Stimulated activated CD8-positive, alpha-beta memory T cell treated with anti-CD3 and anti-CD28 coated beads, Interleukin-4, amount 100 ng/mL, for 1 hour (primary cell): ENCODE results near the gene CST6.
"Not testable (repeated sequence)": the region's sequence is repeated elsewhere in the genome, so short reads cannot be mapped to it uniquely, and the experiment has no call there.

Experiments used
- DNase-seq, 2 donors: peaks; one replicate each; pipeline ENCODE4 v3.0.0-alpha.2; 2020; ENCODE audit warnings: low read depth in 2 of 2, low spot score in 1 of 2

Gene CST6

DNA sequence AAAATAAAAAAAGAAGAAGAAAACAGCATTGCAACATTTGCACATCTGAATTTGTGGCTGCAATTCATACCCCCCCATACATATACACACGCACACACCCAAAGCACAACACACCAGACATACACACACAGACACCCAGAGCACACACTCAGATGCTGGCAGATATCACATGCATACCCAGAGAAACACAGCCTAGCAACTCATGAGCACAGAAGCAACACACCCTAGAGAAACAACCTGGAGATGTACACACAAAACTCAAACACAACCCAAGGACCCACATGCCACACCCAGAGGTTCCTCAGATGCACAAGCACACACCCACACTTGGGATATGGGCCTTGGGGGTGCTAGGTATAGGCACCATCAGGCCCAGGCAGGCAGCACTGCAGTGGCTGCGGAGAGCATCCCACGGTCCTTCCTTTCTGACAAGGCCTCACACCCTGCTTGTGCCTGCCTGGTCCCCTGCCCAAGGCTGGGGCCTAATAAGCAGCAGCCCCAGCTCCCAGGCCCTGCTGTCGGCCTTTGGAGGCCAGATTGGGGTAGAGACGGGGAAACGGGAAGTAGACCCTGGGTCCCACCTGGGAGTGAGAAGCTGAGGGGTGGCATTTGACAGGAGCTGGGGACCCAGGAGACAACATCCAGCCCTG lies 3.1 kb downstream of the CST6 start:
- DNase-seq, result no peak

DNA sequence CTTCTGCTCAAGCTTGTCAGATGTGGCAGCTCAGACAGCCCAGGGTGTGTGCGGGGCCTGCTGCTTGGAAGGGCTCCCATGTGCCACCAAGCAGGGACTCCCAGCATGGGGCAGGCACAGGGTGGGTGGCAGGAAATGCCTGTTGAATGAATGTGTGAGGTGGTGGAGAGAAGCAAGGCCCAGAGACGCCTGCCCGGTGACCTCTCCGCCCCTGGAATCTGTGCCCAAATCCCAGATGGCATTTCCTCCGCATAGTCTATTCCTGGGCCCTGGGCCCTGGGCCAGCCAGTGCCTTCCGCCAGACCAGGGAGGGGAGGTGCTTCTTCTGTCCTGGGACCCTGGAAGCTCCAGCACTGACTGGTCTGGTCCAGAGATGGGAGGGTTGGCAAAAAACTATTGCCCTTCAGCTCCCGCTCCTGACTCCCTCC lies 3.7 kb downstream of the CST6 start:
- no peak for DNase-seq

DNA sequence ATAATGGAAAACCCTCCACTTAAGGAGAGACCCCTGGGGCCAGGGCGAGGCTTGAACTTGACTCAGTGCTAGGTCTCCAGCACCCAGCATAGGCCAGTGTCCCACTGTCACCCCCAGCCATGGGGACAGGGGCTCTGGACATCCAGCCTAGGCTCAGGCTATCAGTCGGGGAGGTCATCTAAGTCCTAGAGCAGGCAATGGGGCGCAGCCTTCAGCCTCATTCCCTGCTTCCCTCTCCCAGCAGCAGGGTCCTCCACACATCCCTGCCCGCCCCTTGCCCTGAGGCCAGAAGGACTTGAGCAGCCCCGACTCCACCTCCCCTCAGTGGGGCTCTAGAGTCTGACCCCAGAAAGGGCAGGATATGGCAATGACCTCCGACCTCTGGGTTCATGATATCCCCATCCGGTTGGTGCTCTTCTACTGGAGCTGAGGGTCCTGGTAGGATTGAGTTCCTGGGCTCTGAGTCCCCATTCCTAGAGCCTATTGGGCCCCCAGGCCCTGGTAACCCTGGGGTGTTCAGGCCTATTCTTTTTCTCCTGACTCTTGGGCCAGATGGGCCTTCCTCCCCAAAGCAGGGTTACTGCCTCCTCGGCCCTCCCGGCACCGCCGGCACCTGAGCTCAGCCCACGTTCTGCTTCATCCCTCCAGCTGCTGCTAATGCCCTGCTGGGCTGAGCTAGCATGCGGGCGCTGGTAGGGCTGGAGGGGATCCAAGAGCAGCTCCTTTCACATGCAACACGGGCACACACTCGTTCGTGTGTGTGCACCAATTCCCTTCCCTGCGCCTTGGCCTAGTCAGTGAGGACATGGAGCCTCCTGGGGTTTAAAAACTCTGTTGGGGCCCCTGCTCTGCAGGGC lies 4.4 kb downstream of the CST6 start:
- no peak for DNase-seq

DNA sequence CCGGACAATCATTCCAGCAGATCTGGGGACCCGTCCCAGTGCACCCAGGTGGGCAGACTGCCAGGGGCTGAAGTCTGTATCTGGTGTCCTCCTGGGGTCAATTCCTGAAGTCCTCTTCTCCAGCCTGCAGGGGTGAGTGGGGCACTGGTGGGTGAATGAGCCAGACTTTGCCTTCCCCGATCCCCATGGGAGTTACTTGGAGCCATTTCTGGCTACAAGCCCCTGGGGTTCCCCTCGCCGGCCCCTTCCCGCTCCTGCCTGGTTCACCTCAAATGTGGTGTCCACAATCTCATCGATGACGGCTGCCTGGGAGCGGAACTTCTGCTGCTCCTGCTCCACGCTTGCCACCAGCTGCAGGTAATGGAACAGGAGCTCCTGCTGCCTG lies 5.0 kb downstream of the CST6 start:
- no peak for DNase-seq

DNA sequence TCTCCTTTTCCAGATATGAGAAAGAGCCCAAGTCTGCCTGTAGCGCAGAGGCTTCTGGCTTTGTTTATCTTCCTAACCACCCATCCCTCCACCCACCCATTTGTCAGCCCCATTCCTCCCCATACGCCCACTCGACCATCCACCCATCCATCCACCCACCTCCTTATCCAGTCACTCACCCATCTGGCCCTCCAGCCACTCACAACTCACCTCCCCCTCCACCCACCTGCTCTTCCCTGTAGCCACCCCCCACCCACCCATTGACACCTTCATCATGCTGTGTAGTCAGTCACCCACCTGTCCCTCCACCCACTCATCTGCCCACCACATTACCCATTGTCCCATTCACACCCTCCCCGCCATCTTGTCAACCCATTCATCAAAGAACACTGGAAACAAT lies 5.5 kb downstream of the CST6 start:
- DNase-seq, result no peak

DNA sequence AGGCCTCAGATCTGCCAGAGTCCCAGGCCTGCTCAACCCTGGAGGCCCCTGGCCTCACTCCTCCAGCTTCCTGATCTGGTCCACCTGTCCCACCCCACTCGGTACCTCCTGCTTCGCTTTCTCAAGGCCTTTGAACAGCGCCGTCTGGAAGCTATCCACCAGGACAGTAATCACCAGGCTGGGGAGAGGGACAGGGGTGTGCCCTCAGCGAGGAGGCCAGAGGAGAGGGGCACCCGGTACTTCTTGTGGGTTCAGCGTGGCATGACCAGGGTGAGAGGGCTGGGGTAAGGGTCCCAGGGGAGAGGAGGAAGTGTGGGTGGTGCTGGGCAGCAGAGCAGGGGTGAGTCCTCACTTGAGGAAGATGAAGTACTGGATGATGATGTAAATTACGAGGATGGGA lies 8.4 kb downstream of the CST6 start:
- no peak for DNase-seq

DNA sequence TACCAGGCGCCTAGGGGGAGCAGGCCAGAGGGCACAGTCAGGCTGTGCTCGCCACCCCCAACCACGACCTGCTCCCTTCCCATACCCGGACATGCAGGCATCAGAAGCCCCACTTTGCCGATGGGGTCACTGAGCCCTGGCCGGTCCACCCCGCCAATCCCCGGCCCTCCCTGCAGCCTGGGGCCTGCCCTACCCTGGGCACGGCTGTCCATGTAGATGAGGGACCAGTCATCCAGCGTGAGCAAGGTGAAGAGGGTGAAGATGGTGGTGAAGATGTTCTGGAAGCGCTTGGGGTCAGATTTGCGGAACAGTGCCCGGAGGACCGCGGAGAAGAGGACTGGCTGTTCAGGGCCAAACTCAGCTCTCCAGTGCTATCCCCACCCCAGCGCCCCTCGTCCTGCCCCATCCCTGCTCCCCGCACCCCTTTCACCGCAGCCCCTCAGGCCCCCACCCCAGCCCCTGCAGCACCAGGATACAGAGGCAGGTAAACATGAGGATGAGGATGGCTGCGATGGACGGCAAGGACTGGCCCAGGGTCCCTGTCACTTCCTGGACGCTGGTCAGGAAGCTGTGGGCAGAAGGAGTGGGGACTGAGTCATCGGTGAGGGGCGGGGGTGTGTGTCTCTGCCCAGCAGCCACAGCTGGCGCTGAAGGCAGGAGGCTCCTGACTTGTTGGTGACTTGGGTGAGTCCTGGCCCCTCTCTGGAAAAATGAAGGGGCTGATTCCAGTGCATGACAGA lies 9.0 kb downstream of the CST6 start:
- DNase-seq, result no peak

DNA sequence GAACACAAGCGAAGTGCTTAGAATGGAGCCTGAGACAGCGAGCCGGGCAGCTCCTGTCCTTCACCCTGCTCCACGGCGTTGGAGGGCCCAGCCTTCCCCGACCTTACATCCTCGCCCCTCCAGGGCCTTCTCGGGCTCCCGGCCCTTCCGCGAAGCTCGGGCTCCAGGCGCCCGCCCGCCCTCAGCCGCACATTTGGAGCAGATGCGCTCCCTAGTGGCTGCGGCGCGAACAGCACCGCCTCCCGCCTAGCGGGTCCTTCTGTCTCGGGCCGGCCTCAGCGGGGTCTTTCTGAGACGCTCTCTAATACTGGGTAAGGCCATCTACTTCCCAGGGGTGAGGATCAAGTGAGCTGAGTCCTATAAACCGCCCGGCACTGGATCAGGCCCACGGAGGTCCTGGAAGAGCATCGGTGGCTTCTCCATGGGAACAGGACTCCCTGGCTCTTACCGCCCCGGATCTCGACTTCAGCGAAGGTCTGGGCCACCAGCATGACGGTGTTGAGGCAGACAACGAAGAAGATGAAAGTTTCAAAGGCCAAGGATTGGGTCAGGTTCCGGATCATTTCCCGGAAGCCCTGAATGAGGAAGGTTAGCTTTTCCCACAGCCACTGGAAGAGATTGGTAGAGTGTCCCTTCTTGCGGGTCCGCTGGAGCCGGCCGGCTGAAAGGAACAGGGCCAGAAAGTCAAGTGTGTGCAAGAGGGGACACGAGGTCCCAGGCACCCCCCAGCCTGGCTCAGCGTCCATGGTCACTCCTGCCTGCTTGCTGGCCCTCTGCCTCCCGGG lies 10.8 kb downstream of the CST6 start:
- DNase-seq, result peak; percentile 46 to 56

DNA sequence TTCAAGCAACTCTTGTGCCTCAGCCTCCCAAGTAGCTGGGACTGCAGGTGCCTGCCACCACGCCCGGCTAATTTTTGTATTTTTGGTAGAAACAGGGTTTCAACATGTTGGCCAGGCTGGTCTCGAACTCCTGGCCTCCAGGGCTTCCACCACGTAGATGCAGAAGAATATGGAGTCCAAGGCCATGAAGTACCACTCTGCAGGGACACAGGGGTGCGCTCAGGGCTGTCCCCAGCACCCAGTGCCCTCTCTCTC lies 11.3 kb downstream of the CST6 start:
- DNase-seq, result not testable (repeated sequence)

DNA sequence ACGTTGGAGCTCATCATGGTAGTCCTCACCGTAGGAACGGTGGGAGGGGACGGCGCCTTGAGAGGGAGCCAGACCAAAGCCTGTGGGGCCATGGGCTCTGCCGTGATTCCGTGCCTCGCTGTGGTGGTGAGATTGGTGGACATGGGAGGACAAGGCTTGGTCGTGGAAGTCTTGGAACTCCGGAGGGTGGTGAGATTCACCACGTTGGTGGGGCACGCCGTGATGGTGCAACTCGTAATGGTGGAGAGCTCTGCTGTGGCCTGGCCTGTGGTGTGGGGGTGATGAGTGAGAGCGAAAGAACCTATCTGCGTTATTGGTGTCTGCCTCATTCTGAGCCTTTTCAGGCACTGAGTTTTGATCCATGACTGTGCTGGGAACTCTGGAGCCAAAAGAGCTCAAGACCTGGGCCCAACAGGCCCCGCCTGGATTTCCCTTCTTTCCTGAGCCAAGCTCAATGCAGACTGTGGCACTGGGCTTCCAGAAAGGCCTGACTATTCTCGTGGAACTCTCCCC lies 14.3 kb downstream of the CST6 start, which contains the start of gene CATSPER1:
Gene CATSPER1 (minus strand): TSS at position 463 of the 513 bp plus-strand sequence. CDS start 100 bp downstream, at position 363.
- no peak for DNase-seq

DNA sequence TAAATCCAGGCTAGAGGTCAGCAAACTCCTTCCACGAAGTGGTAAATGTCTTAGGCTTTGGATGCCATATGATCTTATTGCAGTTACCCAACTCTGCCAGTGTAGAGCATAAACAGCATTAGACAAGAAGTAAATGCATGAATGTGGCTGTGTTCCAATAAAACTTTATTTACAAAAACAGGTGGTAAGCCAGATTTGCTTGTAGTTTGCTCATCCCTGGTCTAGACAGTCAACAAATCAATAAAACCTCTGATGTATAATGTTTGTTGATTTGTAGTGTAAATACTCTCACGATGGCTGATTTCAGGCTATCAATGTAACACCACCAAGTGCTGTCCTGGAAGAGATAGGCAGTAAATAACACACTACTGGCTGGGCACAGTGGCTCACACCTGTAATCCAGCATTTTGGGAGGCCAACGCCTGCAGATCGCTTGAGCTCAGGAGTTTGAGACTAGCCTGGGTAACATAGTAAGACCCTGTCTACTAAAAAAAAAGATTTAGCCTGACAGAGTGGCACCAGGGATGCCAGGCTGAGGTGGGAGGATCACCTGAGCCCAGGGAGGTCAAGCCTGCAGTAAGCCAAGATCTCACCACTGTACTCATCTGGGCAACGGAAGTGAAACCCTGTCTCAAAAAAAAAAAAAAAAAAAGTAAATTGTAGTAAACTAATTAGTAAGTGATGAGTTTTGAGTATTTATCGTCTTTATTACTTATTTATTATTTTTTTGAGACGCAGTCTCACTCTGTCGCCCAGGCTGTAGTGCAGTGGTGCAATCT lies 21.3 kb downstream of the CST6 start:
- no peak for DNase-seq

DNA sequence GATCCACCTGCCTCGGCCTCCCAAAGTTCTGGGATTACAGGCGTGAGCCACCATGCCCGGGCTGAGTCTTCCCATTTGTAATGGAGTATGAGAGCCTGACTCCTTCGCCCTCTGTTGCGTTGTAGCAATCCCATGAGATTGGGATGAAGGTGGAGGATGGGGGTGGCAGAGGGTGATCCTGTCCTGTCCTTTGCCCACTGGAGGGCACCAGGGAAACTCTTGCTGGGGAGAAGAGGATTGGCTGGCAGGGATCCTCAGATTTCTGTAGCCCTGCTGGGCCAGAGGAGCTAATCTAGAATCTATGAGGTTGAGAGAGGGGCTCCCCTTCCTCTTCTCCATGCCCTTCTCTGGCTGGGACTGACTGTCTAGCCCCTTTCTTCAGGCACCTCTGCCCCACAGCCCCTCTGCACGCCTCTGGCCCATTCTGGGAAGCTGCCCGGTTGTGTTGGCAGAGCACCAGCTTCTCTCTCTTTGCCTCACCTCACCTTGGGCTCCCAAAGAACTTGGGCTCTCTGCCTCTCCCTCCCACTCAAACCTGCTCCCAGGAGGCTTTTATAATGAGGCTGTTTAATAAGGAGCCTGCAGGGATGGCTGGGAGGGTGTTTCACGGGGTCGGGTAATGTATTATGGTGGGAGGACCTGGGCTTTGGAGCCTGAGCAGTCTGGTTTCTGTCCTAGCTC lies 24.0 kb downstream of the CST6 start:
- no peak for DNase-seq

DNA sequence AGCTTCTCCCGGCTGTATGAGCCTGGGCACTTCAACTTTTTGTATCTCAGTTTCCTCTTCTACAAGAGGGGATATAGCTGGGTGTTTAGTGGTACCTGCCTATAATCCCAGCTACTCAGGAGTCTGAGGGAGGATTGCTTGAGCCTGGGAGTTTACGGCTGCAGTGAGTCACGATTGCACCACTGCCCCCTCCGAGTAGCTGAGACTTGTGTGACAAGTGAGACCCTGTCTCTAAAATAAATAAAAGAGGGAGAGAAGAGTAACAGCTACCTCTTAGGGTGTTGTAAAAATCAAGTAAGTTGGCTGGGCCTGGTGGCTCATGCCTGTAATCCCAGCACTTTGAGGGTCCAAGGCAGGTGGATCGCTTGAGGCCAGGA lies 24.5 kb downstream of the CST6 start:
- no peak for DNase-seq

DNA sequence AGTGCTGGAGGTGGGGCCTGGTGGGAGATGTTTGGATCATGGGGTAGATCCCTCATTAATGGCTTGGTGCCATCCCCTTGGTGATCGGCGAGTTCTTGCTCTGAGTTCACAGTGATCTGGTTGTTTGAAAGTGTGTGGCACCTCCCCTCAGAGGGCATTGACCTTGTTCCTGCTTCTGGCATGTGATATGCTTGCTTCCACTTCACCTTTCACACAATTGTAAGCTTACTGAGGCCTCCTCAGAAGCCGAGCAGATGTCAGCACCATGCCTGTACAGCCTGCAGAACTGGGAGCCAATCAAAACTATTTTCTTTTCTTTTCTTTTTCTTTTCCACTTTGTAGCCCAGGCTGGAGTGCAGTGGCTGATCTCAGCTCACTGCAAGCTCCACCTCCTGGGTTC lies 25.5 kb downstream of the CST6 start:
- no peak for DNase-seq

DNA sequence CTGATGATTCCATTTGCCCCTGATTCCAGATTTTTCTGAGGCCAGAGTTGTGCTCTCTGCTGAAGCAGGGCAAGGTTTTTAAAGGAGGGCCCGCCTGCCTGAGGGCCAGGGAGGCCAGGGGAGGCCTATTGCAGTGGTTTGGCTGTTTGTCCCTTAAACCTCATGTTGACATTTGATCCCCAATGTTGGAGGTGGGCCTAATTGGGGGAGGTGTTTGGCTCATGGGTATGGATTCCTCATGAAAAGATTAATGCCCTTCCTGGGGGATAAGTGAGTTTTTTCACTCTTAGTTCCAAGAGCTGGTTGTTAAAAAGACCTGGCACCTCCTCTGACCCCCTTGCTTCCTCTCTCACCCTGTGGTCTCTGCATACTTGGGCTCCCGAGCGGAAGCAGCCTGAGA lies 28.0 kb downstream of the CST6 start:
- DNase-seq, result no peak

DNA sequence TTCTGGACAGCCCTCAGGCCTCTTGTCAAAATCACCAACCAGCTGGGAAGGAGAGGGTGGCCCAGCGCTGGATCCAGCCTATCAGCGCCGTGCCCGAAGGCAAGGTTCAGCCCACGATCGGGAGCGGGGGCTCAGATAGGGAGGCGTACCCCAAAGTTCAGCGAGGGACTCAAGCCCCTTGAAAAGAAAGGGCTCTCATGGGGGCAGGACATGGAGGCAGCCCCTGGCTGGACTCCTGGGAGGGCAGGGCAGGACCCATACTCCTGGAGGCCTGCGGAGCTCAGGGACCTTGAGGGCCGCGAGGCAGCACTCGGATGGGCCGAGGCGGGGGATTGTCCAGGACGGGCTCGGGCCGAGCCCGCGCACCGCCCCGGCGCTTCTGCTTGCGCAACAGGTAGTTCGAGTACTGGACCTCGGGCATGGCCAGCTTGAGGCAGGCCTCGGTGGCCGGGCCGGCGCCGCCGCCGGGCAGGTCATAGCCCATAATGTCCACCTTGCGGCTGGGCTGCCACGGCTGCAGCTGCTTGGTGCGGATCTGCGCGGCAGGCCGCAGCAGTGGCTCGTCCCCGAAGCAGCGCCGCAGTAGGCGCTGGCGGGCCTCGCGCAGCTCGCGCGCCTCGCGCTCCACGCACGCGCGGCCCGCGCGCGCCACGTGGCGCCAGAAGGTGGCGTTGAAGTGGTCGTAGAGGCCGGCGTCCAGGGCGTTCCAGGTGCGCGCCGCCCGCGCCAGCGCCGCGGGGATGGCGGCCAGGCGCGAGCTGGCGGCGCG lies 30.6 kb downstream of the CST6 start:
- DNase-seq, result no peak

DNA sequence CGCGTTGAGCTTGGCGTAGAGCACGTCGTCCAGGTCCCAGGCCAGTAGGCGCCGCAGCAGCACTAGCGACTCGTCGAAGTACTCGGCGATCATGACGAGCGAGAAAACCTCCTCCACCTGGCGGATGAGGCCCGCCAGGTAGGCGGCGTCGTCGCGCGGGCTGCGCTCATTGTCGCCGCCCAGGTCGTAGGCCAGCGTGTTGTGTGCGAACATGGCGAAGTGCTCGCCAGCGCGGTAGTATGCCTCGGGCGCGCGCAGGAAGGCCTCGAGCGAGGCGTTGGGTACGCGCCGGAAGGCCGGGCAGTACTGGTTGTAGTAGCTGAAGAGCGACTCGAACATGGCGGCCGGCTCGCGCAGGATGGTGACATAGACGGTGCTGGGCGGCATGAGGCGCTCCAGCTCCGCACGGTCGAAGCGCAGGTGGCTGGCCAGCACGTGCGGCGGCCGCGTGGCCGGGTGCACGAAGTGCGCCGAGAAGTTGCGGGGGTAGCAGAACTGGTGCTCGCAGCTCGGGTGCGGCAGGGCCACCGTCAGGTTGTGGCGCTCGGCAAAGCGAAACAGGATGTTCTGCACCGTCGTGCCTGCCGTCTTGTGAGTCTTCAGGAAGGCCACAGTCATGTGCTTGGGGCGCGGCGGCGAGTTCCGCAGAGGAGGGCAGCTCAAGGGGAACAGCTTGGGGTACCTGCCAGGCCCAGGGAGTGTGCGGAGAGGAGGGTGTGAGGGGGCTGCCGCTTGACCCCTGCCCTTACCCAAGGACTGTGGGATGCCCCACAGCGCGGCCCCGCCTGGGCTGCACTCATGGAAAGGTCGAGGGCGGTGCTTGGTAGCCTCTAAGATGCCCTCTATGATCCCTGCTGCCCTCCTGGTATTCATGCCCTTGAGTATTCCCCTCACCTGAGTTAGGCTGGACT lies 31.4 kb downstream of the CST6 start:
- no peak for DNase-seq

DNA sequence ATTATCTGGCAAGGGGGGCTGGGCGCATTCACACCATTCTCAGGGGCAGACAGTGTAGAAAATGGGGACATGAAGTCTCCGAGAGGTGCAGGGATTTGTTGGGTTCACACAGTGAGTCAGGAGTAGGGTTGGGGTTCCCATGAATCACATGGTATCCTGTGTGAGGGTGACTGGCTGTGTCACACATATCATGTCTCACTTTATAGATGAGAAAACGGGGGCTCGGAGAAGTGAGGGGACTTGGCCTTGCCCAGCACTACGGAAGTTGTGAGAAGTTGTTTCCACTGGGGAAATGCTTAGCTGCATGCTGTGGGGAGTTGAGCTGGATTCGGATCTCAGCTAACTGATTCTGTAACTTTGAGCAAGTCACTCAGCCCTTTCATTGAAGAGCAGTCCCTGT lies 32.9 kb downstream of the CST6 start:
- no peak for DNase-seq
